Keratinocyte (primary cell): ENCODE measurements around the gene TMCC2. TPM values are rescaled to one million over a fixed set of nuclear protein-coding genes. Genes with fewer than 3 reads are reported as not detected.

ENCODE experiments used
- DNase-seq: peaks from one replicate; pipeline ENCODE4 v3.0.0-alpha.2; 2011; ENCODE audit warnings: low read depth, missing footprints, low spot score
- FAIRE-seq: peaks from 2 replicates; lab custom pipeline; 2011; peaks lifted over from hg19 to GRCh38; lab: Jason Lieb, UNC
- H2AFZ ChIP-seq: 2 replicates; pipeline ENCODE4 v1.6.0; 2012; ENCODE audit warnings: low read length, control low read depth, inconsistent platforms; ENCODE audit not compliant: control insufficient read depth
- H3K27ac ChIP-seq: 2 replicates; pipeline ENCODE4 v1.5.1; 2011; ENCODE audit warnings: low read length; ENCODE audit not compliant: control insufficient read depth, insufficient read depth
- H3K27me3 ChIP-seq: 3 replicates; pipeline ENCODE4 v1.6.0; 2011; ENCODE audit warnings: low read length; ENCODE audit not compliant: control insufficient read depth, insufficient read depth; ENCODE audit errors: extremely low read depth
- H3K36me3 ChIP-seq, 2 experiments: 2 replicates in 1 of 2; 3 replicates in 1 of 2; pipeline ENCODE4 v1.5.1; 2011; ENCODE audit warnings: low read length in 2 of 2, mild to moderate bottlenecking in 1 of 2; ENCODE audit not compliant: control insufficient read depth in 2 of 2, insufficient read depth in 2 of 2; ENCODE audit errors: extremely low read depth in 1 of 2
- H3K4me1 ChIP-seq: 3 replicates; pipeline ENCODE4 v1.5.1; 2011; ENCODE audit warnings: low read length; ENCODE audit not compliant: control insufficient read depth, insufficient read depth; ENCODE audit errors: extremely low read depth
- H3K4me2 ChIP-seq: 3 replicates; pipeline ENCODE4 v1.6.0; 2011; ENCODE audit warnings: low read depth, low read length; ENCODE audit not compliant: control insufficient read depth, insufficient read depth; ENCODE audit errors: extremely low read depth
- H3K4me3 ChIP-seq, 3 experiments: fragments of 200-600 bp in 1 of 3; sonication (generic) in 1 of 3; 2 replicates in 2 of 3; 3 replicates in 1 of 3; pipeline ENCODE4 v1.5.1; 2011 to 2016; ENCODE audit warnings: low read length in 3 of 3, mild to moderate bottlenecking in 3 of 3, control low read depth in 2 of 3, inconsistent platforms in 1 of 3, low read depth in 1 of 3, mixed read lengths in 1 of 3, mixed run types in 1 of 3, moderate library complexity in 1 of 3; ENCODE audit not compliant: control insufficient read depth in 2 of 3, insufficient read depth in 2 of 3; ENCODE audit errors: extremely low read depth in 1 of 3
- H3K79me2 ChIP-seq: 2 replicates; pipeline ENCODE4 v1.6.0; 2012; ENCODE audit warnings: low read length; ENCODE audit not compliant: control insufficient read depth, insufficient read depth
- H3K9ac ChIP-seq: 3 replicates; pipeline ENCODE4 v1.6.0; 2011; ENCODE audit warnings: low read length; ENCODE audit not compliant: control insufficient read depth, insufficient read depth; ENCODE audit errors: extremely low read depth
- H3K9me1 ChIP-seq: 3 replicates; pipeline ENCODE4 v1.6.0; 2011; ENCODE audit warnings: low read length; ENCODE audit not compliant: control insufficient read depth, insufficient read depth; ENCODE audit errors: extremely low read depth
- H3K9me3 ChIP-seq: 2 replicates; pipeline ENCODE4 v1.5.1; 2012; ENCODE audit warnings: low read depth, low read length; ENCODE audit not compliant: control insufficient read depth
- H4K20me1 ChIP-seq: 3 replicates; pipeline ENCODE4 v1.6.0; 2011; ENCODE audit warnings: low read length; ENCODE audit not compliant: control insufficient read depth, insufficient read depth; ENCODE audit errors: extremely low read depth
- EZH2 ChIP-seq: IDR thresholded peaks from one replicate; pipeline ENCODE4 v1.6.1; 2012; ENCODE audit warnings: inconsistent platforms, mild to moderate bottlenecking, low read length, moderate library complexity
- dilution Hi-C: fragments of 300-500 bp; cut with MboI; formaldehyde crosslinking; loops from one replicate; pipeline ENCODE4 v1.7.0; 2020; ENCODE audit warnings: low sequenced_read_pairs; ENCODE audit not compliant: extremely low pct_ligation_motif_present
- polyA plus RNA-seq, 5 experiments: library from polyadenylated mRNA; depleted of rRNA in 3 of 5; stranded (reverse) in 3 of 5; stranded (forward) in 1 of 5; unstranded in 1 of 5; fragments of >200 nt; gene quantifications; 1 replicate in 1 of 5; 2 replicates in 3 of 5; 3 replicates in 1 of 5; pipeline versions ENCODE4 v1.2.1 to v1.2.3, GENCODE V29; 2011 to 2012; ENCODE audit warnings: missing spikeins in 2 of 5, low read depth in 1 of 5, low replicate concordance in 1 of 5
- TF ChIP-seq, protein P1 (sequence below), 3 experiments: IDR thresholded peaks in 1 of 3; conservative IDR thresholded peaks in 1 of 3; optimal IDR thresholded peaks in 1 of 3; 2 replicates in 2 of 3; 3 replicates in 1 of 3; pipeline versions ENCODE3 to v1.5.1; 2011; ENCODE audit warnings: low read length in 3 of 3, mild to moderate bottlenecking in 3 of 3, moderate library complexity in 2 of 3, control low read depth in 1 of 3, inconsistent platforms in 1 of 3; ENCODE audit not compliant: insufficient read depth in 2 of 3; ENCODE audit errors: extremely low read depth in 1 of 3

The TMCC2 gene
- polyA plus RNA-seq, 1 donor (not counting 4 experiments of a cell fraction or from before 2014, with no cell fraction given), result 0.60 TPM

DNA sequence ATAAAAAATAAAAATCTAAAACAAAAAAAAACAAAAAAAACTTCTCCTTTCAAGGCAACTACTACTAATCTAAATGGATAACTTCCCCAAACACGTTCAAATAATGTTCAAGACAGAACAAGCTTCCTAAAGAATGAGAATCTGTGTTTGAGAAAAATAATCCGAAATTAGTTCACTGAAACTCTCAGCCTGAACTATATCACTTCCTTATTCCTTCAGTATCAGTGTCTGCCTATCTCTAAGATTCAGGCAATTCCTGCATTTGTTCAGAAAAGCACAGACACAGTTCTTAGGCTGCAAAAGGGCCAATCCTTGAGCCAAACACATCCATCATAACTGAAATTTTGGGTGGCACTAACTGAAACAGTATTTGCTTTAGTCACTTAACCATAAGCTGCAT, 38.6 kb upstream of the TMCC2 start:
- H3K9me3 ChIP-seq, result no peaks in the 10 kb centered on the region
- no peak for DNase-seq
- TF ChIP-seq EZH2, result no peak
- TF ChIP-seq, protein P1, sequence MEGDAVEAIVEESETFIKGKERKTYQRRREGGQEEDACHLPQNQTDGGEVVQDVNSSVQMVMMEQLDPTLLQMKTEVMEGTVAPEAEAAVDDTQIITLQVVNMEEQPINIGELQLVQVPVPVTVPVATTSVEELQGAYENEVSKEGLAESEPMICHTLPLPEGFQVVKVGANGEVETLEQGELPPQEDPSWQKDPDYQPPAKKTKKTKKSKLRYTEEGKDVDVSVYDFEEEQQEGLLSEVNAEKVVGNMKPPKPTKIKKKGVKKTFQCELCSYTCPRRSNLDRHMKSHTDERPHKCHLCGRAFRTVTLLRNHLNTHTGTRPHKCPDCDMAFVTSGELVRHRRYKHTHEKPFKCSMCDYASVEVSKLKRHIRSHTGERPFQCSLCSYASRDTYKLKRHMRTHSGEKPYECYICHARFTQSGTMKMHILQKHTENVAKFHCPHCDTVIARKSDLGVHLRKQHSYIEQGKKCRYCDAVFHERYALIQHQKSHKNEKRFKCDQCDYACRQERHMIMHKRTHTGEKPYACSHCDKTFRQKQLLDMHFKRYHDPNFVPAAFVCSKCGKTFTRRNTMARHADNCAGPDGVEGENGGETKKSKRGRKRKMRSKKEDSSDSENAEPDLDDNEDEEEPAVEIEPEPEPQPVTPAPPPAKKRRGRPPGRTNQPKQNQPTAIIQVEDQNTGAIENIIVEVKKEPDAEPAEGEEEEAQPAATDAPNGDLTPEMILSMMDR (optimal IDR thresholded peaks at IDR 0.05 in 1 of 3, IDR thresholded peaks at IDR 0.05 in 1 of 3, conservative IDR thresholded peaks at IDR 0.05 in 1 of 3; ENCODE audit: extremely low read depth in 1 of 3, insufficient read depth in 2 of 3, low read length in 3 of 3), result no peak
- H3K79me2 ChIP-seq, result peaks cover 8% of the 10 kb centered on the region
- H3K27ac ChIP-seq, result no peak overlapping the region
- H3K9ac ChIP-seq, result no peak overlapping the region
- H3K4me1 ChIP-seq, result no peaks in the 10 kb centered on the region
- H2AFZ ChIP-seq, result no peak overlapping the region
- no peak overlapping the region for H3K4me2 ChIP-seq
- no peaks in the 10 kb centered on the region for H3K27me3 ChIP-seq
- H3K36me3 ChIP-seq, result peaks cover 4 to 6% of the 10 kb centered on the region in 2 experiments
- no peak overlapping the region for H3K4me3 ChIP-seq
- H3K9me1 ChIP-seq, result no peaks in the 10 kb centered on the region
- peaks cover 2% of the 10 kb centered on the region for H4K20me1 ChIP-seq
- dilution Hi-C loops, result no loop called here
- no peak for FAIRE-seq

DNA sequence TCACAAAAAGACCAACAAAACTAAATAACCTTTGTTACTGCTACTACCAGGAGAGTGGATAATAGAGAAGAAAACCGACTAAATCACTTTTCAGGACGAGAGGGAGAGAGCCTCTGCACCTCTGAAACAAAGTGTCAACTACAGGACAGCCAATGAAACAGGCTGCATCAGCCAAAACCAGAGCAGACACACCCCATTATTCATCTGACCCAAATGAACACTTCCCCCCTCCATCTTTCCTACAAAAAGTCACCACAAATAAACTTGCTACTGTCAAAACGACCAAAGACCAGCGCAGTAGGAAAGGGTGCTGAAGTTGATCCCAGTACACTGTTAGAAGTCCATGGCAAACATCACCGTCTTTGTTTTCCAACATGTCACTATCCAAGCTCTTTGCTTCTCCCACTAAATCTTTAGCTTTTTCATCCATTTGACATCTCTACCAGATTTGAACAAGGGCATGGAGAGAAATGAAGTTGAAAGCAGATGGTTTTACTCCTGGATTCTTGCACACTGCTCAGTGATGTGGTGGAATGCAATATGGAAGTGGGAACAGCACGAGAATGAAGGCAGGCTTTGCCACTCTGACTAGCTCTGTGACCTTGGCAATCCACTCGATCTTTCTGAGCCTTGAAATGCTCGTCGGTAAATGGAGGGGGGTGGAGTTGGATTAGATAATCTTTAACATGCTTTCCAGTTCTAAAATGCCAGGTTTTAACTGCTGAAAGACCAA, 36.7 kb upstream of the TMCC2 start:
- H4K20me1 ChIP-seq, result peaks cover 2% of the 10 kb centered on the region
- peaks cover 9% of the 10 kb centered on the region for H3K79me2 ChIP-seq
- peaks cover 4 to 6% of the 10 kb centered on the region in 2 experiments for H3K36me3 ChIP-seq
- no peak overlapping the region for H3K9ac ChIP-seq
- DNase-seq, result no peak
- dilution Hi-C loops, result no loop called here
- no peak overlapping the region for H3K27ac ChIP-seq
- TF ChIP-seq, protein P1 (optimal IDR thresholded peaks at IDR 0.05 in 1 of 3, IDR thresholded peaks at IDR 0.05 in 1 of 3, conservative IDR thresholded peaks at IDR 0.05 in 1 of 3; ENCODE audit: extremely low read depth in 1 of 3, insufficient read depth in 2 of 3, low read length in 3 of 3), result no peak
- no peak for TF ChIP-seq EZH2
- no peak overlapping the region for H3K4me3 ChIP-seq
- H3K4me1 ChIP-seq, result no peaks in the 10 kb centered on the region
- H3K27me3 ChIP-seq, result no peaks in the 10 kb centered on the region
- H3K9me3 ChIP-seq, result no peaks in the 10 kb centered on the region
- H3K4me2 ChIP-seq, result no peak overlapping the region
- FAIRE-seq, result no peak
- H3K9me1 ChIP-seq, result no peaks in the 10 kb centered on the region
- H2AFZ ChIP-seq, result no peak overlapping the region
